Measurements from ENCODE around the gene RAB10.

Gene RAB10

DNA sequence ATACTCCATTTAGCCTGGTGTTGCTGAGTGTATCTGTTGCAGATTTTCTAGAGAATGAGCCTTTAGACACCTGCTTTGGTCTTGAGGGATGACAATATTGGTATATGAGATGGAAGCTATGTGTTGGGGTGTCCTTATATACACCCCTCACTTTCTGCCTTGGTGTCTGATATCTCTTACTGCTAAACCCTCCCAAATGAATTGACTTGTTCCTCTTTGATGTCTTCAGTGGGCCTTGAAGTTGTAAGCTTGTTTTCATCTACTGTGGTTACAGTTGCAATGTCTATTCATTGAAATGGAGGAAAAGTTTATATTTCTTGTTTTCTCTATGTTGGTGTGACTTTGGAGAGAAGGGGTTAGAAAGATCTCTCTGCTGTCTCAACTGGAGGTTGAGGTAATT lies 18.9 kb downstream of the RAB10 start:
- TF ChIP-seq ZFX (IDR thresholded peaks at IDR 0.05; ENCODE audit: borderline replicate concordance): no peak
- TF ChIP-seq, protein P1, sequence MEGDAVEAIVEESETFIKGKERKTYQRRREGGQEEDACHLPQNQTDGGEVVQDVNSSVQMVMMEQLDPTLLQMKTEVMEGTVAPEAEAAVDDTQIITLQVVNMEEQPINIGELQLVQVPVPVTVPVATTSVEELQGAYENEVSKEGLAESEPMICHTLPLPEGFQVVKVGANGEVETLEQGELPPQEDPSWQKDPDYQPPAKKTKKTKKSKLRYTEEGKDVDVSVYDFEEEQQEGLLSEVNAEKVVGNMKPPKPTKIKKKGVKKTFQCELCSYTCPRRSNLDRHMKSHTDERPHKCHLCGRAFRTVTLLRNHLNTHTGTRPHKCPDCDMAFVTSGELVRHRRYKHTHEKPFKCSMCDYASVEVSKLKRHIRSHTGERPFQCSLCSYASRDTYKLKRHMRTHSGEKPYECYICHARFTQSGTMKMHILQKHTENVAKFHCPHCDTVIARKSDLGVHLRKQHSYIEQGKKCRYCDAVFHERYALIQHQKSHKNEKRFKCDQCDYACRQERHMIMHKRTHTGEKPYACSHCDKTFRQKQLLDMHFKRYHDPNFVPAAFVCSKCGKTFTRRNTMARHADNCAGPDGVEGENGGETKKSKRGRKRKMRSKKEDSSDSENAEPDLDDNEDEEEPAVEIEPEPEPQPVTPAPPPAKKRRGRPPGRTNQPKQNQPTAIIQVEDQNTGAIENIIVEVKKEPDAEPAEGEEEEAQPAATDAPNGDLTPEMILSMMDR (IDR thresholded peaks at IDR 0.05): no peak
- H3K27ac ChIP-seq: no peak overlapping the region

DNA sequence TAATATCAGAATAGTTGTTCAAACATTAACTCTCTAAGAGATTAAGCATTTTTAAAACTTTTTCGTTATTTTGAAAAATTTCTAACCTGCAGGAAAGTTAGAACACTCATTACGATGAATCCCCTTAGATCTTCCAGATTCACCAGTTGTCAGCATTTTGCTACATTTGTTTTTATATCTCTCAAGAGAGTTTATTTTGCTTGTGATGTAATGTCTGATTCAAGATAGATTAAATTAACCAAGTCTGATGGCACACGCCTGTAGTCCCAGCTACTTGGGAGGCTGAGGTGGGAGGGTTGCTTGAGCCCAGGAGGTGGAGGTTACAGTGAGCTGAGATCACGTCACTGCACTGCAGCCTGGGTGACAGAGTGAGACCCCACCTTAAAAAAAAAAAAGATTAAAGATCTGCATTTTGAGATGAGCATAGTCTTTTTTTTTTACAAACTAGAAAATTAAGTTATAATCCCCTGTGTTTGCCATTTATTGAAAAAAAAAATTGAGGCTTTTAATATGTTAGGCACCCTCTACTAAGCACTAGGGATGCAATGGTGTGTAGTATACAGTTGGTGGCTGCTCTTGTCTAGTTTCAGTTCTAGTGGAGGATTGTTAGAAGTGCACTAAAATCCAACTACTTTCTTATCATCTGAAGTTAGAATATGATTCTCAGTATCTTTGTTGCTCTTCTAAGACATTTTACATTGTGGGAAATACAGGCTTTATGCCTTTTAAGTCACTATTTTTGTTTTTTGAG lies 20.9 kb downstream of the RAB10 start:
- TF ChIP-seq, protein P1 (IDR thresholded peaks at IDR 0.05): no peak
- no peak for TF ChIP-seq ZFX (IDR thresholded peaks at IDR 0.05; ENCODE audit: borderline replicate concordance)
- H3K27ac ChIP-seq: no peak overlapping the region

DNA sequence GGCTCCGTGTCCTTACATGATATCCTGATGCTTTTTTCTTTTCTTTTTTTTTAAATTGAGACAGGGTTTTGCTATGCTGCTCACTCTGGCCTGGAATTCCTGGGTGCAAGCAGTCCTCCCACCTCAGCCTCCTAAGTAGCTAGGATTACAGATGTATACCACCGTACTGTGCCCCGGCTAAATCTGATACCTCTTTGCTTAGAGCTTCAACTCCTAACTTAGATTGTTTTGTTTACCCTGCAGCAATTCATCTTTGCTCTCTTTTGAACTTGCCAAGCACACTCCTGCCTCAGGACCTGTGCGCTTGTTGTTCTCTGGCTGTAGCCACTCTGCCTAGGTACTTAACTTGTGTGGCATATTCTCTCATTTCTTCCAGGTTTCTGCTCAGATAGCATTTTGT lies 24.5 kb downstream of the RAB10 start:
- peak overlapping the region; percentile 31 for H3K27ac ChIP-seq

DNA sequence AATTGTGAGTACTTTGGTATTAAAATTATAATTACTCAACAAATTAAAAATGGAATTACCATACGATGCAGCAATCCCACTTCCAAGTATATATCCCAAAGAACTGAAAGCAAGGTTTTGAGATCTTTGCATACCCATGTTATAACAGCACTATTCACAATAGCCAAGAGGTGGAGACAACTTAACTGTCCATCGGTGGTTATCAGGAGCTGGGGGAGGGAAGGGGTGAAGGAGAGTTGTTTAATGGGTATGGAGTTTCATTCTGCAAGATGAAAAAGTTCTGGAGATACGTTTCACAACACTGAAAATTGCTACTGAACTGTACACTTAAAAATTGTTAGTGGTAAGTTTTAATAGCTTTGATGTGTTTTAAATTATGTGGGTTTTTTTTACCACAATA lies 25.7 kb downstream of the RAB10 start:
- no peak for TF ChIP-seq ZFX (IDR thresholded peaks at IDR 0.05; ENCODE audit: borderline replicate concordance)
- TF ChIP-seq, protein P1 (IDR thresholded peaks at IDR 0.05): no peak
- H3K27ac ChIP-seq: no peak overlapping the region

More for the DNA sequence above, 24.5 kb downstream of the RAB10 start:
- TF ChIP-seq, protein P1 (IDR thresholded peaks at IDR 0.05): no peak
- TF ChIP-seq ZFX (IDR thresholded peaks at IDR 0.05; ENCODE audit: borderline replicate concordance): no peak

DNA sequence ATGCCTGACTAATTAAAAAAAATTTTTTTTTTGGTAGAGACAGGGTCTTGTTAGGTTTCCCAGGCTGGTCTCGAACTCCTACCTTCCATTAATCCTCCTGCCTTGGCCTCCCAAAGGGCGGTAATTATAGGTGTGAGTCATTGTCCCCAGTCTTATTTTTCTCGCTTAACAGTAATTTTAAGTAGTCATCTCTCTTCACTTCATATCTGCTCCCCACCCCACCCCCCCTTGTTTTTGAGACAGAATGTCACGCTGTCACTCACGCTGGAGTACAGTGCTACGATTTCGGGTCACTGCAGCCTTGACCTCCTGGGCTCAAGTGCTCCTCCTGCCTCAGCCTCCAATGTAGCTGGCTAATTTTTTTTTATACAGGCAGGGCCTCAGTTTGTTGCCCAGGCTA lies 27.7 kb downstream of the RAB10 start:
- TF ChIP-seq ZFX (IDR thresholded peaks at IDR 0.05; ENCODE audit: borderline replicate concordance): no peak
- TF ChIP-seq, protein P1 (IDR thresholded peaks at IDR 0.05): no peak
- no peak overlapping the region for H3K27ac ChIP-seq

DNA sequence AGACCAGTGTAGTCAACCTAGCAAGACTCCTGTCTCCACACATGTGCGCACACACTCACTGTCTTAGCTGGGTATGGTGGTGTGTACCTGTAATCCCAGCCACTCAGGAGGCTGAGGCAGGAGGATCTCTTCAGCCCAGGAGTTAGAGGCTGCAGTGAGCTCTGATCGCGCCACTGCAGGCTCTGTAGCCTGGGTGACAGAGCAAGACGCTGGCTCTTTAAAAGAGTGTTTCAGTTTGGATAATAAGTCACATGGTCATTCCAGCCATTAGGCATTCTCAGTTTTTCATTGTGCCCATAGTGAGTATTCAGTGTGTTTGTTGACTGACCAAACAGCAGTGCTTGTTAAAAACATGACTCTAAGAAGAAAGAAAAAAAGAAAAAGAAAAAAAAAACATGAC lies 31.0 kb downstream of the RAB10 start:
- TF ChIP-seq, protein P1 (IDR thresholded peaks at IDR 0.05): no peak
- TF ChIP-seq ZFX (IDR thresholded peaks at IDR 0.05; ENCODE audit: borderline replicate concordance): no peak
- no peak overlapping the region for H3K27ac ChIP-seq

DNA sequence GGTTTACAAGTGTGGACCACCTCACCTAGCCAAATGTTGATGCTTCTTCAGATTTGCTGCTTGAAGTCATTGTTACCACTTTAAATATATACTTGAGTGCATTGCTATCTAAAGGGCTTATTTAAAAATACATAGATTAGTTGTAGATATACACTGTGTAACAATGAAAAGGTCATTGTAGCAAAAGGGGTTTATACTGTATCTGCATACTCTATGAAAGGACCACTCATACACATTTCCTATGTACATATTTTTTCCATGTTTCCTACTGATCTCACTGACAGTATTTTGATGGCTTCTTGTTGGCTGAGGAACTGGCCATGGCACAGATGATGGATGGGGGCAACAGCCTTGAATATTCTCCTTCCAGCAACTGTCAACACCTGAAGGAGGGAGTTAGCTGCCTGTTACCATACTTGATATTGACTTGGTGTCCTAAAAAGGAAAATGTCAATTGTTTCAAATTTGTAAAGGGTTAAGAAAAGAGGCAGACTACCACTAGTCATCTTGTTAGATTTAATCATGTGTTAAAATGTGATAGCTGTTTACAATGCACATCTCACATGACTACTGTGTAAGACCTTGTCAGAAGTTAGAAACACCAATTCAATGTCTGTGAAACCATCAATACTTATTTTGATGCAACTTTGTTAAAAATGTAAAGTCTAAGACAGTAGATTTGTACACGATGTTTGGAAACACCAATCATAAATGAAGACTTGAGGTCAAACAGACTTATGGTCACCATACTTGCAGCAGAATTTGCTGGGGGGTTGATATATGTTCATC lies 33.5 kb downstream of the RAB10 start:
- peak overlapping the region; percentile 28; the same call in 1 of the 2 replicates for H3K27ac ChIP-seq
- TF ChIP-seq, protein P1 (IDR thresholded peaks at IDR 0.05): no peak
- TF ChIP-seq ZFX (IDR thresholded peaks at IDR 0.05; ENCODE audit: borderline replicate concordance): no peak
